Endothelial cell (in vitro differentiated cells): ENCODE measurements around the gene SPRTN. TPM values are rescaled to one million over a fixed set of nuclear protein-coding genes. Genes with fewer than 3 reads are reported as not detected.

Source experiments
- DNase-seq: peaks from one replicate; pipeline ENCODE4 v3.0.0; 2021; ENCODE audit warnings: low spot score
- H3K27ac Mint-ChIP-seq: one replicate; pipeline ENCODE4 v1.8.0; 2021; ENCODE audit warnings: mixed read lengths, inconsistent platforms; ENCODE audit not compliant: unreplicated experiment
- H3K27me3 Mint-ChIP-seq: one replicate; pipeline ENCODE4 v1.8.0; 2021; ENCODE audit warnings: mild to moderate bottlenecking, moderate library complexity, mixed read lengths, inconsistent platforms; ENCODE audit not compliant: unreplicated experiment
- H3K36me3 Mint-ChIP-seq: one replicate; pipeline ENCODE4 v1.8.0; 2021; ENCODE audit warnings: mild to moderate bottlenecking, low read depth, mixed read lengths, inconsistent platforms; ENCODE audit not compliant: unreplicated experiment
- H3K4me1 Mint-ChIP-seq: one replicate; pipeline ENCODE4 v1.8.0; 2021; ENCODE audit warnings: mild to moderate bottlenecking, mixed read lengths, inconsistent platforms; ENCODE audit not compliant: unreplicated experiment
- H3K4me3 Mint-ChIP-seq: one replicate; pipeline ENCODE4 v1.8.0; 2021; ENCODE audit warnings: mild to moderate bottlenecking, mixed read lengths, inconsistent platforms; ENCODE audit not compliant: unreplicated experiment
- H3K9me3 Mint-ChIP-seq: one replicate; pipeline ENCODE4 v1.8.0; 2021; ENCODE audit warnings: mixed read lengths, inconsistent platforms; ENCODE audit not compliant: unreplicated experiment
- CTCF ChIP-seq: fragments of 200-600 bp; sonication (generic); IDR thresholded peaks from one replicate; pipeline ENCODE4 v1.5.0; 2021; ENCODE audit warnings: antibody characterized with exemption; ENCODE audit not compliant: unreplicated experiment
- total RNA-seq: library from RNA; stranded (reverse); fragmentation: NEBNext Ultra II Directional; extraction: Animal tissue kit (Norgen Biotek cat#: 25700); gene quantifications from one replicate; pipeline ENCODE4 v1.2.1, GENCODE V29; 2021; ENCODE audit not compliant: unreplicated experiment

SPRTN gene
- total RNA-seq, 1 donor from 2014 or later = 13.5 TPM

- H3K27me3 Mint-ChIP-seq = peaks cover 3% of the 10 kb centered on the region
- H3K27ac Mint-ChIP-seq = no peak overlapping the region
- no peaks in the 10 kb centered on the region for H3K4me1 Mint-ChIP-seq
- TF ChIP-seq CTCF = no peak
- H3K36me3 Mint-ChIP-seq = no peaks in the 10 kb centered on the region
- no peak for DNase-seq
- no peaks in the 10 kb centered on the region for H3K9me3 Mint-ChIP-seq
- H3K4me3 Mint-ChIP-seq = no peak overlapping the region
Observed at GRCh38 chr1:231318015-231318355, 20.1 kb upstream of the SPRTN start.

GRCh38 chr1:231318568-231318967 lies 19.5 kb upstream of the SPRTN start:
- H3K27me3 Mint-ChIP-seq = peaks cover 3% of the 10 kb centered on the region
- no peaks in the 10 kb centered on the region for H3K36me3 Mint-ChIP-seq
- H3K4me1 Mint-ChIP-seq = no peaks in the 10 kb centered on the region
- TF ChIP-seq CTCF = no peak
- no peaks in the 10 kb centered on the region for H3K9me3 Mint-ChIP-seq
- DNase-seq = no peak
- H3K4me3 Mint-ChIP-seq = no peak overlapping the region
- no peak overlapping the region for H3K27ac Mint-ChIP-seq

GRCh38 chr1:231319080-231319479 lies 19.0 kb upstream of the SPRTN start:
- Mint-ChIP-seq H3K27ac (no peak overlapping the region), H3K27me3 (peaks cover 3% of the 10 kb centered on the region), H3K4me3 (no peak overlapping the region), H3K4me1 (no peaks in the 10 kb centered on the region), H3K36me3 (no peaks in the 10 kb centered on the region), H3K9me3 (no peaks in the 10 kb centered on the region)
- DNase-seq = no peak
- no peak for TF ChIP-seq CTCF

GRCh38 chr1:231322880-231323530 lies 15.1 kb upstream of the SPRTN start:
- no peak for TF ChIP-seq CTCF
- Mint-ChIP-seq H3K27me3 (peaks cover 2% of the 10 kb centered on the region), H3K4me3 (no peak overlapping the region), H3K4me1 (no peaks in the 10 kb centered on the region), H3K9me3 (no peaks in the 10 kb centered on the region), H3K36me3 (no peaks in the 10 kb centered on the region), H3K27ac (no peak overlapping the region)
- no peak for DNase-seq

GRCh38 chr1:231324660-231325059 lies 13.4 kb upstream of the SPRTN start:
- no peaks in the 10 kb centered on the region for H3K36me3 Mint-ChIP-seq
- no peak overlapping the region for H3K4me3 Mint-ChIP-seq
- H3K4me1 Mint-ChIP-seq = no peaks in the 10 kb centered on the region
- H3K27ac Mint-ChIP-seq = no peak overlapping the region
- TF ChIP-seq CTCF = no peak
- peaks cover 2% of the 10 kb centered on the region for H3K27me3 Mint-ChIP-seq
- no peaks in the 10 kb centered on the region for H3K9me3 Mint-ChIP-seq
- DNase-seq = no peak
